Right lung (tissue), 5 donors: ENCODE measurements around the gene SKOR1. TPM values are rescaled to one million over a fixed set of nuclear protein-coding genes. Genes with fewer than 3 reads are reported as not detected.

ENCODE experiments used
- DNase-seq, 2 donors: peaks; one replicate each; pipeline ENCODE4 v3.0.0-alpha.2; 2013
- polyA plus RNA-seq, 5 donors: library from polyadenylated mRNA; unstranded; fragments of 120-200 nt; gene quantifications; one replicate each; pipeline versions ENCODE4 v1.2.1 to v1.2.3, GENCODE V29; 2013; ENCODE audit warnings: inconsistent platforms in 1 of 5, low replicate concordance in 1 of 5; ENCODE audit not compliant: insufficient read length in 5 of 5, insufficient read depth in 1 of 5

Gene SKOR1
- polyA plus RNA-seq, 5 donors: 0.28 to 0.79 (median 0.43) TPM

DNA sequence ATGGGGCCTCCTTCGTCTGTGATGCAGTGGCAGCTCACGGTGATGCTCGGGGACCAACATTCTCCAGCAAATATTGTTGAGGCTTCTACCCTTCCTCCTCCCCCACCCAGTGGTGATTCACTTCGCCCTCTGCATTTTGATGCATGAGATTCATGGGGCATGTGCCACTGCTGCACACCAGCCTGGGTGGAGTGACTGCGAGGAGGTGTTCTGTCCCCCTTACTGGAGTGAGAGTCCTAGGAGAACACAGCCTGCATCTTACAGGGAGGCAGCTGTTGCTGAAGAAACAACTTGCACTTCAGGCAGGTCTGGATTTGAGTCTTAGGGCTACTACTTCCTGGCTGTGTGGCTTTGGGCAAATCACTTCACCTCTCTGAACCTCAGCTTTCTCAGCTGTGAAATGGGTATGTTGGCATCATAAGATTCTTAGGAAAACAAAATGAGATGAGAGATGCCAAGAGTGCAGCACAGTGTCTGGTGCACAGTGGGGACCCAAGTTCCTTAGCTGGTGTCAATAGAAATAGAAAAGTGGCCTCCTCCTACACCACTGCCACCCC is 10.2 kb upstream of the SKOR1 start:
- DNase-seq: no peak

- DNase-seq: no peak
These were observed 8.6 kb upstream of the SKOR1 start for GRCh38 chr15:67816668-67817067.

DNA sequence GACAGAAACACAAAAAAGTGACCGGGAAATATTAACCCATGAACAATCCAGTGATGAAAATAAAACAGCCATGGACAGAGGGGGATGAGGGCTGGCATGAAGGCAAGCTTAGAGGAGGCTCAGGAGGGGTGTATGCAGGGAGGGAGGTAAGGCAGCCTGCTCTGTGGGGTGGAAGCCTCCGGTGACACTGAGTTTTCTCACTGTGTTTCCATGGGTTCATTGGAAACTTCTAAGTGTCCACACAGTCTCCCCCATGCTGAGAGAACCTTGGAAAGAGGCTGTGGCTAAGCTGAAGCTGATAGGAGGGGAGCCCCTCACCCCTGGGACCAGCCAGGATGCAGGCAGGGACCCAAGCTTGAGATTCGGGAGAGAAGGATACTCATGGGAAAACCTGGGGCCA is 6.8 kb upstream of the SKOR1 start:
- DNase-seq: no peak

- DNase-seq: no peak
These were observed 5.7 kb upstream of the SKOR1 start for GRCh38 chr15:67819636-67820035.

- DNase-seq: no peak
These were observed 5.0 kb upstream of the SKOR1 start for GRCh38 chr15:67820122-67820991.

- peak in 1 of 2 donors; percentile 63 for DNase-seq
These were observed 4.1 kb upstream of the SKOR1 start for GRCh38 chr15:67820992-67821783.

DNA sequence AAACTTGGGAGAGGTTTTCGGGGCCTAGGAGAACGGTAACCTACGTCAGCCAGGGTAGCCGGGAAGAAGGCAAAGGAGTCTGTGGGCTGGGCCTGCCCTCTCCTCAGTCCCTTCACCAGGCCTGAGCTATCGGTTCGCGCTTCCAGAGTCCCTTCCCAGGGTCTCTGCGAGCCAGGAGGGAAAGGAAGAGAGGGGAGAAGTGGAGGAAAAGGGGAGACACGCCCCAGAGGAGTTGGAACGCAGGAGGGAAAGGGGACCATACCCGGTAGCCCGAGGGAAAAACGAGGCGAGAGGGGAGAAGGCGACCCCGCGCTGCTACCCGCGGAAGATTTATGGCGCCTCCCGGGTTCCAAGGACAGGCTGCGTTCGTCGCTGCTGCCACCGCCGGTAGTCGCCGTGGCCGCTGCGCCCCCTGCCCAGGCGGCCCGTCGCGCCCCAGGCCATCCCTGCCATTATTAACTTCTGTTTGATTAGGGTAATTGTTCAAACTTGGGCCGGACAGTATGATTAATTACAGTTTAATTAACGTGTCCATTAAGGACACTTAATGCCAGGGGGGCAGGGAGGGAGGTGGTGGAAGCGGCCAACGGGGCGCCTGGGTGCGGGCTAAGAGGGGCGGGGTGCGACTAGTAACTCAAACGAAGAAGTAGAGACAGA is 3.4 kb upstream of the SKOR1 start:
- DNase-seq: no peak

- no peak for DNase-seq
These were observed 2.6 kb upstream of the SKOR1 start for GRCh38 chr15:67822537-67823313.

DNA sequence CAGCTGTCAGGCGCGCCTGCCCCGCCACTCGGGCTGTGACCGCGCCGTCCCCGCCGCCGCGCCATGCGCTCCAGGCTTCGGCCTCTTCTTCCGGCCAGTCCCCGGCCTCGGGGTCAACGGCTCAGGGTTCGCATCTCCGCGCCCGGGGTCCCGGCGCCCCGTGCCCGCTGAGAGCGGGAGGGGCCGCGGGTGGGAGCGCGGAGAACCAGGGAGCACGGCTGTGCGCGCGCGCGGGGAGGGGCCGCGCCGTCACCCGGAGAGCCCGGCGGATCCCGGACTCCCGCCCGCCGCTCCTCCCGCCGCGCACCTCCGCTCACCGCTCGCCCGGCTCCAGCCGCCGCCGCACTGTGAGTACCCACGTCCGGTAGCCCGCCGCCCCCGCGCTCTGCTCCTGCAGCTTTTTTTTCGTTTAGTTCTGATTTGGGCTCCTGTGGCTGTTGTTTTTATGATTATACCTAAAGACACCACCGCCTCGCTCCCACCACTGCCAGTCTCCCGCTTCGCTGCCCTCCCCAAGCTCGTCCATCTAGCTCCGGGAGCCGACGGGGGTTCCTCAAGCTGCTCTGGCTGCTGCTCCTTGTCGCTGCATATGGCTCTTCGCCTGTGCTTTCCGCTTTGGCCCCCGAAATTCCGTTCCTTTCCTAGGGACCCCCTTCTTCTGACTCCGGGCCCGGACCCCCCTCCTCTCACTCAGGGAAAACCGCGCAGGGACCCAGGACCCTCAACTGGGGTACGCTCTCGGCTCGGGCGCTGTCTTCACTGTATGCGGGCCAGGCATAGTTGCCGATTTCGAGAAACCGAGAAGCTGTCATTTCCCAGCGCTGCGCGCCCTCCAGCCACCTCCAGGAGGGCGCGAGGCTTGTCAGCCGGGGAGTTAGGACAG is 1.8 kb upstream of the SKOR1 start:
- DNase-seq: no peak

DNA sequence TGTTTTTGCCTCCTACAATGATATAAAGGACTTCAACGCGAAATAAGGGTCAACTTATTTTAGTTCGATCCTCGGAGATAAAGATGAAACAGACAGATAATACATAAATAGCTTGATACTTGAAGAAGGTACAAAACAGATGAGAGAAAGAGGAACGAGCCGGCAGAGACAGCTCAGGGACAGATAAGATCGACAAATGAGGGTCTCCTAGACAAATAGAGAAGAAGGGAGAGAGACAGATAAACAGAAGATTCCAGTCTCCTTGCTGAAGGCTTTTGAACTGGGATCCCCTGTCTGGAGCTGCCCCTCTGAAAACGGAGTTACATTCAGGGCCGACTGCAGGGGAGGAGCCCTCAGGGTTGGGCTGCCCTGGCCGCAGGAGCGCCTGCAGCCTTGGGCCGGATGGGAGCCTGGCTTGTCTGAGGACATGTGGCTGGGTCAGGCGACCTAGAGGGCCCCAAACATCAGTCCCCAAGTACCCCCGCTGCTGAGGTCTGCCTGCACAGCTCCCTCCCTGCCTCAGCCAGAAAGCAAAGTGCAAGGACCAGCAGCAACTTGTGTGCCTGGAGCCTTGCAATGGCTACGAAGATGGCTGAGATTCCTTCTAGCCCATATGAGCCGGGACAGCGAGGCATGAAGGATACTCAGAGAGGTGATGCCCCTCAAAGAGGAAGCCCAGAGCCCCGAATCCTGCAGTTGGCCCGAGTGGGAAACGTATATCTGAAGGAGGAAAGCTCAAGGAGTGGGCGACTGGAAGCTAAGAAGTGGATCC is 926 bp upstream of the SKOR1 start:
- DNase-seq: no peak

DNA sequence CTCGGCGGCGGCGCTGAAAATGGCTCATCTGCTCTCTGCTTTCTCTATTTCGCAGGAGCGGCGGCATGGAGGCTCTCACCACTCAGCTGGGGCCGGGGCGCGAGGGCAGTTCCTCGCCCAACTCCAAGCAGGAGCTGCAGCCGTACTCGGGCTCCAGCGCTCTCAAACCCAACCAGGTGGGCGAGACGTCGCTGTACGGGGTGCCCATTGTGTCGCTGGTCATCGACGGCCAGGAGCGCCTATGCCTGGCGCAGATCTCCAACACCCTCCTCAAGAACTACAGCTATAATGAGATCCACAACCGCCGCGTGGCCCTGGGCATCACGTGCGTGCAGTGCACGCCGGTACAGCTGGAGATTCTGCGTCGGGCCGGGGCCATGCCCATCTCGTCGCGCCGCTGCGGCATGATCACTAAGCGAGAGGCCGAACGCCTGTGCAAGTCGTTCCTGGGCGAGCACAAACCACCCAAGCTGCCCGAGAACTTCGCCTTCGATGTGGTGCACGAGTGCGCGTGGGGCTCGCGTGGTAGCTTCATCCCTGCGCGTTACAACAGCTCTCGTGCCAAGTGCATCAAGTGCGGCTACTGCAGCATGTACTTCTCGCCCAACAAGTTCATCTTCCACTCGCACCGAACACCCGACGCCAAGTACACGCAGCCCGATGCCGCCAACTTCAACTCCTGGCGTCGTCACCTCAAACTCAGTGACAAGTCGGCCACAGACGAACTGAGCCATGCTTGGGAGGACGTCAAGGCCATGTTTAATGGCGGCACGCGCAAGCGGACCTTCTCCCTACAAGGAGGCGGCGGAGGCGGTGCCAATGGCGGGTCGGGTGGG is 790 bp downstream of the SKOR1 start:
- no peak for DNase-seq

- DNase-seq: no peak
These were observed 1.6 kb downstream of the SKOR1 start for GRCh38 chr15:67826717-67827561.

- no peak for DNase-seq
These were observed 2.4 kb downstream of the SKOR1 start for GRCh38 chr15:67827562-67828277.

- no peak for DNase-seq
These were observed 3.1 kb downstream of the SKOR1 start for GRCh38 chr15:67828278-67828968.

DNA sequence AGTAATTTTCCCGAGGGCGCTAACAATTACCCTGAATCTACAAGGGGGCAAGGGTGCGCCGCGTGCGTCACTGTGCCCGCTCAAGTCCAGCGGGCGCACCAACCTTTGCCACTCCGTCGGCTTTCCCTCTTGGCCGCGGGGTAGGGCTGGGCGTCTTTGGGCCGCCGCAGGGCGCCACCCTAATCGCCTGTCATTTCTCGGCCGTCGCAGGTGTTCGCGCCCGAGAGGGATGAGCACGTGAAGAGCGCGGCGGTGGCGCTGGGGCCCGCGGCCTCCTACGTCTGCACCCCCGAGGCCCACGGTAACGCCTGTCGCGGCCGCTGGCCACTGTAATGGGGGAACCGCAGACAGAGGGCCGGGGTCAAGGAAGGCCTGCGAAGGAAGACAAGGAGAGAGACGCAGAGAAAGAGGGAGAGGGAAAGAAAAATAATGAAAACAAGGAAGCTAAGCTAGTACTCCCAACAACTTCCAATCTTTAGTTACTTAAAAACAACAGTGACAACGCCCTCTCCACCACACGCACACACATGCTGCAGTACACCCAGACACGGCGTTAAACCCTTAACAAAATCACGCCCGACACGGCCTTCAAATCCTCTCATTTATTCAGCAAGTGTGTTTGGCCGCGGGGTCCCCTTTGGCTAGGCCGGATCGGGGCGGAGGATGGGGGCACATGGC is 3.8 kb downstream of the SKOR1 start:
- no peak for DNase-seq
